HEK293 (cell line): Measurements from ENCODE around the gene POLD1.

Source experiments
- CTCF ChIP-seq: fragments of 450-650 bp; formaldehyde crosslinking; IDR thresholded peaks from 2 replicates; pipeline ENCODE4 v1.5.1; 2016; ENCODE audit warnings: missing biosample characterization, missing genetic modification characterization
- FEZF1 ChIP-seq: fragments of 450-650 bp; formaldehyde crosslinking; IDR thresholded peaks from 2 replicates; pipeline ENCODE4 v1.5.1; 2016; ENCODE audit warnings: missing biosample characterization, missing genetic modification characterization
- IKZF3 ChIP-seq: fragments of 450-650 bp; IDR thresholded peaks from 2 replicates; pipeline ENCODE4 v1.5.0; 2018; ENCODE audit warnings: missing biosample characterization, mild to moderate bottlenecking, missing genetic modification characterization, moderate library complexity
- MEIS1 ChIP-seq: sonication (generic); formaldehyde crosslinking; IDR thresholded peaks from 2 replicates; pipeline ENCODE4 v1.8.1; 2022; ENCODE audit warnings: missing genetic modification reagents, mild to moderate bottlenecking, borderline replicate concordance
- OSR2 ChIP-seq: fragments of 450-650 bp; formaldehyde crosslinking; IDR thresholded peaks from 2 replicates; pipeline ENCODE4 v1.5.1; 2016; ENCODE audit warnings: missing biosample characterization, missing genetic modification characterization
- PBX3 ChIP-seq: sonication (generic); formaldehyde crosslinking; IDR thresholded peaks from 2 replicates; pipeline ENCODE4 v1.8.1; 2022; ENCODE audit warnings: mild to moderate bottlenecking, moderate library complexity, missing genetic modification reagents
- REST ChIP-seq: fragments of 450-650 bp; formaldehyde crosslinking; IDR thresholded peaks from 2 replicates; pipeline ENCODE4 v1.5.1; 2016; ENCODE audit warnings: missing biosample characterization, missing genetic modification characterization
- ZBTB1 ChIP-seq: fragments of 450-650 bp; formaldehyde crosslinking; IDR thresholded peaks from 2 replicates; pipeline ENCODE4 v1.5.1; 2016; ENCODE audit warnings: missing biosample characterization, missing genetic modification characterization
- ZFP3 ChIP-seq: fragments of 450-650 bp; formaldehyde crosslinking; IDR thresholded peaks from 2 replicates; pipeline ENCODE4 v1.5.1; 2016; ENCODE audit warnings: low read depth, missing biosample characterization, missing genetic modification characterization
- ZNF302 ChIP-seq: fragments of 450-650 bp; formaldehyde crosslinking; IDR thresholded peaks from 2 replicates; pipeline ENCODE4 v1.5.1; 2016; ENCODE audit warnings: missing biosample characterization, missing genetic modification characterization, low read depth
- ZNF37A ChIP-seq: fragments of 450-650 bp; IDR thresholded peaks from 2 replicates; pipeline ENCODE4 v1.5.1; 2018; ENCODE audit warnings: missing biosample characterization, missing genetic modification characterization
- ZNF391 ChIP-seq: fragments of 450-650 bp; formaldehyde crosslinking; IDR thresholded peaks from 2 replicates; pipeline ENCODE4 v1.5.1; 2016; ENCODE audit warnings: low read depth, missing biosample characterization, missing genetic modification characterization, borderline replicate concordance
- ZNF473 ChIP-seq: fragments of 450-650 bp; formaldehyde crosslinking; IDR thresholded peaks from 2 replicates; pipeline ENCODE4 v1.5.1; 2017; ENCODE audit warnings: missing biosample characterization, missing genetic modification characterization
- ZNF501 ChIP-seq: fragments of 450-650 bp; formaldehyde crosslinking; IDR thresholded peaks from 2 replicates; pipeline ENCODE4 v1.5.1; 2016; ENCODE audit warnings: missing biosample characterization, missing genetic modification characterization

- no peak for TF ChIP-seq CTCF (tag by site-specific recombination)
- no peak for TF ChIP-seq PBX3
- no peak for TF ChIP-seq ZNF501 (tag by site-specific recombination)
- no peak for TF ChIP-seq ZNF37A (tag by site-specific recombination)
- no peak for TF ChIP-seq REST (tag by site-specific recombination)
- no peak for TF ChIP-seq ZNF302 (tag by site-specific recombination)
- no peak for TF ChIP-seq ZFP3 (tag by site-specific recombination)
- TF ChIP-seq MEIS1 (CRISPR knock-in tag), result no peak
- no peak for TF ChIP-seq ZNF473 (tag by site-specific recombination)
- TF ChIP-seq ZNF391 (tag by site-specific recombination), result no peak
- no peak for TF ChIP-seq IKZF3 (tag by site-specific recombination)
- no peak for TF ChIP-seq FEZF1
- no peak for TF ChIP-seq OSR2 (tag by site-specific recombination)
- no peak for TF ChIP-seq ZBTB1 (tag by site-specific recombination)
These were observed 76.1 kb downstream of the POLD1 start for GRCh38 chr19:50460161-50460765.
